Uterus (tissue), 4 donors: ENCODE results near the gene CECR2. TPM values are rescaled to one million over a fixed set of nuclear protein-coding genes. Genes with fewer than 3 reads are reported as not detected.
A peak's percentile ranks its signal among the peaks of the same experiment; 100 is the strongest.

Experiments
- DNase-seq, 2 donors: peaks; one replicate each; pipeline ENCODE4 v3.0.0-alpha.2; 2019 to 2020
- H3K27ac ChIP-seq, 2 donors: fragments of 200-600 bp; sonication (generic); 1 replicate in 1 of 2; 2 replicates in 1 of 2; pipeline ENCODE4 v1.5.1; 2016 to 2018
- H3K27me3 ChIP-seq, 2 donors: fragments of 200-600 bp; sonication (generic); one replicate each; pipeline ENCODE4 v1.5.1; 2018 to 2019; ENCODE audit warnings: control low read depth in 1 of 2
- H3K36me3 ChIP-seq, 2 donors: fragments of 200-600 bp; sonication (generic); one replicate each; pipeline ENCODE4 v1.5.1; 2019; ENCODE audit warnings: control low read depth in 1 of 2
- H3K4me1 ChIP-seq, 2 donors: fragments of 200-600 bp; sonication (generic); one replicate each; pipeline ENCODE4 v1.5.1; 2018 to 2019; ENCODE audit warnings: control low read depth in 1 of 2
- H3K4me3 ChIP-seq, 2 donors: fragments of 200-600 bp; sonication (generic); 1 replicate in 1 of 2; 2 replicates in 1 of 2; pipeline ENCODE4 v1.5.1; 2018 to 2019; ENCODE audit warnings: mild to moderate bottlenecking in 1 of 2
- H3K9me3 ChIP-seq, 2 donors: fragments of 200-600 bp; sonication (generic); one replicate each; pipeline ENCODE4 v1.5.1; 2019; ENCODE audit warnings: control low read depth in 1 of 2
- CTCF ChIP-seq, 4 experiments: fragments of 200-600 bp in 2 of 4; fragments of 450-650 bp in 2 of 4; sonication (generic) in 2 of 4; IDR thresholded peaks; one replicate each; pipeline ENCODE4 v1.5.1; 2016 to 2019; ENCODE audit warnings: antibody characterized with exemption in 4 of 4, mild to moderate bottlenecking in 2 of 4, moderate library complexity in 1 of 4
- POLR2A ChIP-seq, 2 donors: fragments of 450-650 bp; IDR thresholded peaks; one replicate each; pipeline ENCODE4 v1.6.1; 2016; ENCODE audit warnings: antibody characterized with exemption in 2 of 2, mild to moderate bottlenecking in 1 of 2, moderate library complexity in 1 of 2
- intact Hi-C: fragments of 100-400 bp; cut with DNase I; formaldehyde crosslinking; loops from one replicate; pipeline ENCODE4 v1.15.1; 2023; ENCODE audit warnings: low total_unique reads
- total RNA-seq, 4 donors: library from RNA; depleted of rRNA in 3 of 4; stranded (reverse); fragments of >200 nt in 3 of 4; gene quantifications; one replicate each; pipeline versions ENCODE4 v1.1.0 to v1.2.4, GENCODE V29; 2014 to 2023
- donor health status: DM: yes; HTN: yes; CAD: no.

The CECR2 gene
- total RNA-seq, 4 donors from 2014 or later = under 0.01 to 6.3 (median 3.8) TPM

GRCh38 chr22:17359501-17359900, 9.8 kb upstream of the CECR2 start:
- Histone ChIP-seq H3K27ac (no peak overlapping the region), H3K36me3 (no peaks in the 10 kb centered on the region), H3K4me3 (no peak overlapping the region), H3K4me1 (no peaks in the 10 kb centered on the region), H3K9me3 (no peaks in the 10 kb centered on the region), H3K27me3 (peaks cover 0 to 3% of the 10 kb centered on the region in 2 donors)
- no peak for DNase-seq
- TF ChIP-seq CTCF (IDR thresholded peaks at IDR 0.05) = no peak
- no peak for TF ChIP-seq POLR2A (IDR thresholded peaks at IDR 0.05)
- intact Hi-C loops = no loop called here

- TF ChIP-seq POLR2A (IDR thresholded peaks at IDR 0.05) (no peak), CTCF (IDR thresholded peaks at IDR 0.05) (no peak)
- DNase-seq = no peak
- no peaks in the 10 kb centered on the region for H3K36me3 ChIP-seq
- intact Hi-C loops = no loop called here
- no peak overlapping the region for H3K4me3 ChIP-seq
- H3K9me3 ChIP-seq = no peaks in the 10 kb centered on the region
- H3K27me3 ChIP-seq = peaks cover 0 to 9% of the 10 kb centered on the region in 2 donors
- peaks cover 0 to 18% of the 10 kb centered on the region in 2 donors for H3K4me1 ChIP-seq
- no peak overlapping the region for H3K27ac ChIP-seq
Observed at GRCh38 chr22:17366329-17366728, 2.9 kb upstream of the CECR2 start.

DNA sequence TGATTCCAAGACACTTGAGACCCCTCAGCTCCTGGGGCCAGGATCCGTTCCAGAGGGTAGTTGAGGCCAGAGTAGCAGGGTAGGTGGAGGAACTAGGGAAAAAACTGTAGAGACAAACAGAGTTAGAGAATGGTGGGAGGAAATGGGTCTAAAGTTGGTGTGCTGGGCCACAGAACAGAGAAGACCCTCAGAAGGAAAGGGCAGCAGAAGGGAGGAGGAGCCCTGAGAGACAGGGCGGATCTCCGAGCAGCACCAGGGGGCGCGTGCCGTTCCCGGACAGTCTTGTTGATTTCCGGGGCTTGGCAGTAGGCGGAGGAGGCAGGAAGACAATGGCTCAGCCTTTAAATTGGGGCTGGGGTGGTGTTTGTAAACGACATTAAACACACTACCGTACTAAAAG, 2.4 kb upstream of the CECR2 start:
- no peak overlapping the region for H3K4me3 ChIP-seq
- no peak overlapping the region for H3K27ac ChIP-seq
- peak; percentile 22 to 38 for DNase-seq
- intact Hi-C loops = no loop called here
- H3K27me3 ChIP-seq = peaks cover 0 to 14% of the 10 kb centered on the region in 2 donors
- no peak for TF ChIP-seq POLR2A (IDR thresholded peaks at IDR 0.05)
- TF ChIP-seq CTCF (IDR thresholded peaks at IDR 0.05) = peak in 2 of 4 experiments; percentile 19 to 47
- no peaks in the 10 kb centered on the region for H3K9me3 ChIP-seq
- H3K4me1 ChIP-seq = peaks cover 0 to 18% of the 10 kb centered on the region in 2 donors
- H3K36me3 ChIP-seq = no peaks in the 10 kb centered on the region

DNA sequence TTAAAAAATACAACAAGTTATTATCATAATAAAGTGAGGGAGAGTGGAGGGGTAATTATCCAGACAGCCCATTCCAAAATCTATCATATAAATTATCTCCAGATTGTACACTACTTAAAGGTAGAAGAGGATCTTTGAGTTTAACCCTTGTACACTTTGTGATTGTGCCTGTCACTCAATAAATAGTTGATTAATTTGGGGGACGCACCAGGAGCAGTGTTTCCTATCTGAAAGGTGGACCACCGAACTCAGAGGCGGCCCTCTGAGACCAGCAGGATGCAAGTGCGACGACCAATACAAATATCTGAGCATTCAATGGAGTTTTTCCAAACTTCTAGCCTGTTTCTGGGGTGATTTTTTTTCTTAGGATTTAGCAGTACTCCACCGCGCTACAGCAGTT, 1.1 kb upstream of the CECR2 start:
- Histone ChIP-seq H3K9me3 (no peaks in the 10 kb centered on the region), H3K36me3 (no peaks in the 10 kb centered on the region), H3K4me3 (peak overlapping the region in 1 of 2 donors; percentile 46), H3K27me3 (peaks cover 0 to 24% of the 10 kb centered on the region in 2 donors), H3K4me1 (peaks cover 0 to 18% of the 10 kb centered on the region in 2 donors), H3K27ac (peak overlapping the region; percentile 47 to 68)
- DNase-seq = no peak
- TF ChIP-seq CTCF (IDR thresholded peaks at IDR 0.05) = no peak
- TF ChIP-seq POLR2A (IDR thresholded peaks at IDR 0.05) = no peak
- intact Hi-C loops = no loop called here

- TF ChIP-seq CTCF (IDR thresholded peaks at IDR 0.05) (no peak), POLR2A (IDR thresholded peaks at IDR 0.05) (peak in 1 of 2 donors; percentile 21)
- intact Hi-C loops = no loop called here
- H3K36me3 ChIP-seq = no peaks in the 10 kb centered on the region
- peak; percentile 35 to 51 for DNase-seq
- H3K27ac ChIP-seq = peak overlapping the region; percentile 47 to 68
- H3K9me3 ChIP-seq = no peaks in the 10 kb centered on the region
- H3K4me1 ChIP-seq = peaks cover 0 to 18% of the 10 kb centered on the region in 2 donors
- peaks cover 0 to 31% of the 10 kb centered on the region in 2 donors for H3K27me3 ChIP-seq
- peak overlapping the region; percentile 19 to 46 for H3K4me3 ChIP-seq
Observed at GRCh38 chr22:17368554-17369438, 464 bp upstream of the CECR2 start.
